Panc1 (cell line): Measurements from ENCODE around the gene TSPAN3. TPM values are rescaled to one million over a fixed set of nuclear protein-coding genes. Genes with fewer than 3 reads are reported as not detected.

Source experiments
- ATAC-seq: fragments of 200-7000 bp; cut with Tn5 transposase; 2 replicates; pipeline ENCODE4 v1.9.1; 2020; ENCODE audit warnings: mild to moderate bottlenecking, moderate library complexity
- BruUV-seq: library from RNA; stranded (reverse); fragments of 400-500 nt; replicated peaks from 2 replicates; lab custom pipeline; 2021; lab: Mats Ljungman, UMichigan
- CTCF ChIA-PET: fragments of 300-600 bp; sonication (Branson Sonifier 250); formaldehyde crosslinking; loops from one replicate; lab custom pipeline; 2022; ENCODE audit warnings: antibody characterized with exemption; lab: Charles Lee
- POLR2A ChIA-PET: fragments of 300-600 bp; sonication (Branson Sonifier 250); formaldehyde crosslinking; loops from one replicate; lab custom pipeline; 2022; ENCODE audit warnings: antibody characterized with exemption; lab: Charles Lee
- DNase-seq: peaks from one replicate; pipeline ENCODE4 v3.0.0-alpha.2; 2010; ENCODE audit warnings: low read depth, low spot score
- H3K27ac ChIP-seq: 2 replicates; pipeline ENCODE4 v1.5.1; 2011; ENCODE audit warnings: mild to moderate bottlenecking, low read length, inconsistent platforms
- H3K27me3 ChIP-seq: fragments of 200-500 bp; sonication (Bioruptor generic); 2 replicates; pipeline ENCODE4 v1.6.0; 2014; ENCODE audit warnings: low read length, inconsistent platforms; ENCODE audit not compliant: control insufficient read depth, insufficient read depth
- H3K36me3 ChIP-seq: fragments of 200-500 bp; sonication (Bioruptor generic); 2 replicates; pipeline ENCODE4 v1.5.1; 2014; ENCODE audit warnings: inconsistent platforms, mild to moderate bottlenecking, low read length, moderate library complexity; ENCODE audit not compliant: control insufficient read depth, insufficient read depth
- H3K4me1 ChIP-seq: 2 replicates; pipeline ENCODE4 v1.5.1; 2011; ENCODE audit warnings: inconsistent platforms, mild to moderate bottlenecking, low read length, moderate library complexity; ENCODE audit not compliant: control insufficient read depth, insufficient read depth
- H3K4me3 ChIP-seq, 2 experiments: 2 replicates each; pipeline ENCODE4 v1.5.1; 2011 to 2012; ENCODE audit warnings: low read depth in 2 of 2, low read length in 2 of 2, mild to moderate bottlenecking in 2 of 2, inconsistent platforms in 1 of 2, moderate library complexity in 1 of 2
- H3K9me3 ChIP-seq: fragments of 200-500 bp; sonication (Bioruptor generic); 2 replicates; pipeline ENCODE4 v1.5.1; 2014; ENCODE audit warnings: low read depth, mild to moderate bottlenecking, inconsistent platforms, low read length, moderate library complexity; ENCODE audit not compliant: control insufficient read depth, insufficient read depth
- CTCF ChIP-seq: fragments of 450-650 bp; IDR thresholded peaks from 2 replicates; pipeline ENCODE4 v1.5.1; 2017; ENCODE audit warnings: mild to moderate bottlenecking
- POLR2AphosphoS5 ChIP-seq: IDR thresholded peaks from 2 replicates; pipeline ENCODE4 v1.6.1; 2012; ENCODE audit warnings: mild to moderate bottlenecking, low read depth, low read length, moderate library complexity
- REST ChIP-seq, 2 experiments: IDR thresholded peaks; 2 replicates each; pipeline ENCODE4 v1.6.1; 2011 to 2012; ENCODE audit warnings: low read depth in 2 of 2, control low read depth in 1 of 2, low read length in 1 of 2, mild to moderate bottlenecking in 1 of 2, moderate library complexity in 1 of 2; ENCODE audit not compliant: insufficient read depth in 1 of 2
- SIN3A ChIP-seq: IDR thresholded peaks from 2 replicates; pipeline ENCODE4 v1.6.1; 2012; ENCODE audit warnings: low read depth, mild to moderate bottlenecking, low read length, moderate library complexity, borderline replicate concordance; ENCODE audit not compliant: insufficient read depth
- TCF7L2 ChIP-seq: IDR thresholded peaks from 2 replicates; pipeline ENCODE4 v1.6.1; 2011; ENCODE audit warnings: mild to moderate bottlenecking, low read depth, low read length, inconsistent platforms
- in situ Hi-C: cut with HindIII; loops from 2 replicates; pipeline ENCODE4 v1.10.0; 2016; ENCODE audit warnings: low sequenced_read_pairs, low pct_unique_long_range_greater_than_20kb
- intact Hi-C: fragments of 100-400 bp; cut with micrococcal nuclease; formaldehyde crosslinking; loops from one replicate; pipeline ENCODE4 v1.10.0; 2022; ENCODE audit not compliant: unreplicated experiment
- total RNA-seq: library from RNA; stranded (reverse); gene quantifications from one replicate; pipeline ENCODE4 v1.2.1, GENCODE V29; 2021; ENCODE audit not compliant: unreplicated experiment

TSPAN3 gene
- total RNA-seq, 1 experiment from 2014 or later, result 130 TPM

- Histone ChIP-seq H3K4me3 (no peak overlapping the region), H3K9me3 (no peaks in the 10 kb centered on the region), H3K27me3 (no peaks in the 10 kb centered on the region), H3K27ac (no peak overlapping the region), H3K36me3 (peaks cover 6% of the 10 kb centered on the region), H3K4me1 (no peaks in the 10 kb centered on the region)
- DNase-seq (no peak), ATAC-seq (no peak)
- TF ChIP-seq CTCF, result no peak
- no peak for TF ChIP-seq POLR2AphosphoS5
- TF ChIP-seq SIN3A, result no peak
- no peak for TF ChIP-seq TCF7L2
- no peak for TF ChIP-seq REST (IDR thresholded peaks at IDR 0.05; ENCODE audit: insufficient read depth in 1 of 2, low read depth in 2 of 2, low read length in 1 of 2)
- intact Hi-C loops, result no loop called here
- CTCF ChIA-PET, result no interaction called here
- in situ Hi-C loops, result no loop called here
- BruUV-seq, result no TSS peak
- POLR2A ChIA-PET, result no interaction called here
Measured at GRCh38 chr15:77052556-77052955, 18.4 kb downstream of the TSPAN3 start.

- intact Hi-C loops (no loop called here), in situ Hi-C loops (no loop called here)
- H3K9me3 ChIP-seq, result no peaks in the 10 kb centered on the region
- no peak for TF ChIP-seq REST (IDR thresholded peaks at IDR 0.05; ENCODE audit: insufficient read depth in 1 of 2, low read depth in 2 of 2, low read length in 1 of 2)
- no peak for TF ChIP-seq CTCF
- no peak for TF ChIP-seq SIN3A
- no peak for TF ChIP-seq POLR2AphosphoS5
- TF ChIP-seq TCF7L2, result no peak
- H3K36me3 ChIP-seq, result peaks cover 6% of the 10 kb centered on the region
- H3K27me3 ChIP-seq, result no peaks in the 10 kb centered on the region
- no peaks in the 10 kb centered on the region for H3K4me1 ChIP-seq
- no peak overlapping the region for H3K4me3 ChIP-seq
- BruUV-seq, result no TSS peak
- ChIA-PET POLR2A (no interaction called here), CTCF (interaction anchor here (0.6 kb wide), 1 partner anchor 27 kb away, joined by 8 read pairs; no protein-coding TSS in a partner anchor)
- ATAC-seq (no peak), DNase-seq (no peak)
- H3K27ac ChIP-seq, result no peak overlapping the region
Measured at GRCh38 chr15:77048135-77048876, 22.6 kb downstream of the TSPAN3 start.
